PC-9 (cell line): ENCODE measurements around the gene ZNF331. TPM values are rescaled to one million over a fixed set of nuclear protein-coding genes. Genes with fewer than 3 reads are reported as not detected.
A peak's percentile ranks its signal among the peaks of the same experiment; 100 is the strongest.

Experiments used
- BruUV-seq: library from RNA; stranded (reverse); fragments of 400-500 nt; replicated peaks from 2 replicates; lab custom pipeline; 2021; lab: Mats Ljungman, UMichigan
- CTCF ChIA-PET: fragments of 300-600 bp; sonication (Branson Sonifier 250); formaldehyde crosslinking; loops from one replicate; lab custom pipeline; 2022; ENCODE audit warnings: antibody characterized with exemption; lab: Charles Lee
- POLR2A ChIA-PET: fragments of 300-600 bp; sonication (Branson Sonifier 250); formaldehyde crosslinking; loops from one replicate; lab custom pipeline; 2022; ENCODE audit warnings: antibody characterized with exemption; ENCODE audit not compliant: unreplicated experiment; lab: Charles Lee
- DNase-seq, 2 experiments: peaks; one replicate each; pipeline versions ENCODE4 v3.0.0 to v3.0.0-alpha.2; 2015 to 2022; ENCODE audit warnings: mixed read lengths in 1 of 2
- H2AFZ ChIP-seq: fragments of 200-600 bp; sonication (generic); 2 replicates; pipeline ENCODE4 v1.8.1; 2017; ENCODE audit warnings: antibody characterized with exemption
- H3F3A ChIP-seq: fragments of 200-600 bp; sonication (generic); 2 replicates; pipeline ENCODE4 v1.8.1; 2017; ENCODE audit warnings: antibody characterized with exemption, mild to moderate bottlenecking, low read depth; ENCODE audit not compliant: insufficient read depth
- H3K27ac ChIP-seq: fragments of 200-600 bp; sonication (generic); 2 replicates; pipeline ENCODE4 v1.6.1; 2016; ENCODE audit warnings: mixed run types
- H3K27me3 ChIP-seq: fragments of 200-600 bp; sonication (generic); 2 replicates; pipeline ENCODE4 v1.6.1; 2016; ENCODE audit warnings: low read depth, mixed run types; ENCODE audit not compliant: insufficient read depth
- H3K36me3 ChIP-seq: fragments of 200-600 bp; sonication (generic); 2 replicates; pipeline ENCODE4 v1.6.1; 2016; ENCODE audit warnings: low read depth, mixed run types
- H3K4me1 ChIP-seq: fragments of 200-600 bp; sonication (generic); replicated peaks from 2 replicates; pipeline ENCODE4 v1.6.1; 2016; ENCODE audit warnings: mixed run types; ENCODE audit not compliant: insufficient read depth
- H3K4me2 ChIP-seq: fragments of 200-600 bp; sonication (generic); 2 replicates; pipeline ENCODE4 v1.6.1; 2017; ENCODE audit warnings: mixed run types
- H3K4me3 ChIP-seq: fragments of 200-600 bp; sonication (generic); 2 replicates; pipeline ENCODE4 v1.6.1; 2016; ENCODE audit warnings: mixed run types
- H3K79me2 ChIP-seq: fragments of 200-600 bp; sonication (generic); 2 replicates; pipeline ENCODE4 v1.6.1; 2017; ENCODE audit warnings: low read depth, mixed run types
- H3K9me2 ChIP-seq: fragments of 200-600 bp; sonication (generic); 2 replicates; pipeline ENCODE4 v1.8.1; 2017; ENCODE audit warnings: mild to moderate bottlenecking; ENCODE audit not compliant: insufficient read depth
- H3K9me3 ChIP-seq: fragments of 200-600 bp; sonication (generic); 2 replicates; pipeline ENCODE4 v1.8.1; 2016; ENCODE audit warnings: low read depth; ENCODE audit not compliant: insufficient read depth
- H4K20me1 ChIP-seq: fragments of 200-600 bp; sonication (generic); 2 replicates; pipeline ENCODE4 v1.8.1; 2017; ENCODE audit not compliant: insufficient read depth
- CTCF ChIP-seq: fragments of 200-600 bp; sonication (generic); conservative IDR thresholded peaks from 2 replicates; pipeline ENCODE4 v1.6.1; 2017; ENCODE audit warnings: mixed run types, antibody characterized with exemption, mild to moderate bottlenecking, moderate library complexity
- EZH2 ChIP-seq: fragments of 200-600 bp; sonication (generic); IDR thresholded peaks from 2 replicates; pipeline ENCODE4 v1.8.0; 2017; ENCODE audit warnings: antibody characterized with exemption, low read depth
- intact Hi-C: fragments of 100-400 bp; cut with micrococcal nuclease; formaldehyde crosslinking; loops from one replicate; pipeline ENCODE4 v1.10.0; 2022; ENCODE audit not compliant: unreplicated experiment
- total RNA-seq: library from RNA; stranded (reverse); gene quantifications from 2 replicates; pipeline ENCODE4 v1.2.3, GENCODE V29; 2021

ZNF331 gene
- total RNA-seq, 1 experiment from 2014 or later = 39.2 TPM

DNA sequence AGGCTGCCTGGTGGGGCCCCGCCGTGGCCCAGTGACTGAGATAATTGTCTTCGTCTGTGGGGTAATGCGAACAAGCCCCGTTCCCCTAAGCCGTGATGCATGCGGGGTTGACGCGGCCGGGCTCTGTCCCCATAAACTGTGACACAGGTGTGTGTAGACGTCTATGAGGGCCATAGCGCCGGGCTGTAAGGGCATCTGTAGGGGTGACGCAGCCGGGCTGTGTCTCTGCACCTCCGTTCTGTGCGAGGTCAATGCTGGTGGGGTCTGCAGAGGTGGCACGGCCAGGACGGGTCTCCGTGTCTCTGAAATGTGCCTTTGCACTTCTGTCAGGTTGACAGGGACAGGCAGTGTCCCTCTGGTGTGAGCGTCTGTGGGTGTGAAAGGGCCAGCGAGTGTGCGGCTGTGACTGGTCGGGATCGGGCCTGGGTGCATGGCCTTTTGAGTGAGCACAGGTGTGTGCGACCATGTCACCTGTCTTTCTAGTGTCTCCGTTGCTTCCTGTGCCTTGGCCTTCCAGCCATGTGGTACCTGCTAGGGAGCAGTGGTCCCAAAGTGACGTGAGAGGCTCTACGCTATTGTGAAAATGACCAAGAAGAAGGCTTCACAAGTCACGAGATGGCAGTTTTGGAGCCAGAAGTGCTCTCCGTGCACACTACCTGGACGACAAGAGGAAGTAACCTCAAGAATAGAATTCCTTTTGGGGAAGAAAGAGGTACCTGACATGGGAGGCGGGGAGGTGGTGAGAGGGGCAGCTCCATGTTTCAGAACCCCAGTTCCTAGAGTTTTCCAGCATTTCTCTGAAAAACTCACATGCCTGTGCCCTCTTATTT is 16.4 kb upstream of the ZNF331 start:
- H4K20me1 ChIP-seq = no peaks in the 10 kb centered on the region
- H3K79me2 ChIP-seq = peaks cover 18% of the 10 kb centered on the region
- no peaks in the 10 kb centered on the region for H3K9me2 ChIP-seq
- ChIA-PET CTCF (interaction anchor here (0.7 kb wide), 2 partner anchors 251 to 324 kb away, joined by 7 to 14 read pairs; no protein-coding TSS in a partner anchor), POLR2A (interaction anchor here (0.6 kb wide), 1 partner anchor 1431 kb away, joined by 18 read pairs; no protein-coding TSS in a partner anchor)
- intact Hi-C loops = no loop called here
- H3K27ac ChIP-seq = no peak overlapping the region
- H3K27me3 ChIP-seq = no peaks in the 10 kb centered on the region
- H3K4me1 ChIP-seq = peaks cover 14% of the 10 kb centered on the region
- H3K4me3 ChIP-seq = peak overlapping the region; percentile 62
- peaks cover 11% of the 10 kb centered on the region for H3K36me3 ChIP-seq
- peak overlapping the region; percentile 94 for H2AFZ ChIP-seq
- peaks cover 7% of the 10 kb centered on the region; the same call in 1 of the 2 replicates for H3F3A ChIP-seq
- DNase-seq = no peak
- TF ChIP-seq CTCF = no peak
- H3K4me2 ChIP-seq = peak overlapping the region; percentile 99
- H3K9me3 ChIP-seq = peaks cover 14% of the 10 kb centered on the region
- BruUV-seq = TSS peak; percentile 65

DNA sequence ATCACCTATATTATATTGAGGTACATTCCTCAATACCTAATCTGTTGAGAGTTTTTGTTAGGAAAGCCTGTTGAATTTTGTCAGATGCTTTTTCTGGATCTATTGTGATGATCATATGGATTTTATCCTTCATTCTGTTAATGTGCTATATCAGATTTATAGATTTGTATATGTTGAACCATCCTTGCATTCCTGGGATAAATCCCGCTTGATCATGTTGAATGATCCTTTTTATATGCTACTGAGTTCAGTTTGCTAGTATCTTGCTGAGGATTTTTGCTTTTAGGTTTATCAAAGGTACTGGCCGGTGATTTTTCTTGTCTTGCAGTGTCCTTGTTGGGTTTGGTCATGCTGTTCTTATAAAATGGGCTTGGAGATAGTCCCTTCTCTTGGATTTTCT is 12.0 kb upstream of the ZNF331 start:
- no peak overlapping the region for H3K27ac ChIP-seq
- peaks cover 18% of the 10 kb centered on the region for H3K79me2 ChIP-seq
- H3F3A ChIP-seq = no peaks in the 10 kb centered on the region
- no peak for DNase-seq
- ChIA-PET POLR2A (no interaction called here), CTCF (no interaction called here)
- peaks cover 14% of the 10 kb centered on the region for H3K4me1 ChIP-seq
- H4K20me1 ChIP-seq = no peaks in the 10 kb centered on the region
- H3K9me3 ChIP-seq = peaks cover 8% of the 10 kb centered on the region; the same call in 1 of the 2 replicates
- H3K36me3 ChIP-seq = peaks cover 18% of the 10 kb centered on the region
- intact Hi-C loops = no loop called here
- no peaks in the 10 kb centered on the region; the same call in 1 of the 2 replicates for H3K9me2 ChIP-seq
- H3K4me2 ChIP-seq = no peak overlapping the region
- no peak for TF ChIP-seq EZH2
- TF ChIP-seq CTCF = no peak
- no peak overlapping the region for H2AFZ ChIP-seq
- no TSS peak for BruUV-seq
- no peak overlapping the region for H3K4me3 ChIP-seq
- no peaks in the 10 kb centered on the region for H3K27me3 ChIP-seq

DNA sequence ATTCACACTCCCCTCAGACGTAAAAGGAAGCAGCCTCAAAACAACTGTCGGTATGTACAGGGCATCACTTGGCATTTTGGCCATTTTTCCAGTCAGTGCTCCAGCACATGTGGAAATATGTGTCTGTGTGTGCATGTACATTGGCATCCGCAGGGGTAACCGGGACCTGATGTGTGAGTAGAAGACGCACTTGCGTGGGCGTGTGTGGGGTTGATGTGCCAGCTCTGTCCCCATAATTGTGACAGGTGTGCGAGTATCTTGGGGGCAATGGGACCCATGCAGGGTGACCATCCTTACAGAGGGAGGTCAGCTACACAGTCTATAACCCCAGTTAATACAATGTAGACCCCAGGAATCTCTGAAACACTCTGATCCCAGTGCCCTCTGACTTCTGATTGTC is 7.3 kb upstream of the ZNF331 start:
- Histone ChIP-seq H3K4me3 (no peak overlapping the region), H3K36me3 (peaks cover 11% of the 10 kb centered on the region; the same call in 1 of the 2 replicates), H3F3A (no peaks in the 10 kb centered on the region), H2AFZ (no peak overlapping the region), H3K79me2 (0 out of 2 replicates have a peak, but pooled peaks cover 3% of the 10 kb centered on the region), H4K20me1 (no peaks in the 10 kb centered on the region), H3K4me1 (no peaks in the 10 kb centered on the region), H3K9me2 (no peaks in the 10 kb centered on the region; the same call in 1 of the 2 replicates), H3K9me3 (peaks cover 4% of the 10 kb centered on the region; the same call in 1 of the 2 replicates), H3K27me3 (no peaks in the 10 kb centered on the region), H3K4me2 (no peak overlapping the region), H3K27ac (no peak overlapping the region)
- DNase-seq = no peak
- no peak for TF ChIP-seq CTCF
- TF ChIP-seq EZH2 = no peak
- intact Hi-C loops = no loop called here
- POLR2A ChIA-PET = no interaction called here
- CTCF ChIA-PET = no interaction called here
- BruUV-seq = no TSS peak
